Kidney epithelial cell (primary cell): ENCODE data around the gene YKT6. TPM values are rescaled to one million over a fixed set of nuclear protein-coding genes. Genes with fewer than 3 reads are reported as not detected.

ENCODE experiments used
- DNase-seq: peaks from one replicate; pipeline ENCODE4 v3.0.0-alpha.2; 2010; ENCODE audit warnings: low read depth
- H3K27me3 ChIP-seq: 2 replicates; pipeline ENCODE4 v1.6.0; 2011; ENCODE audit warnings: low read length; ENCODE audit not compliant: control insufficient read depth, insufficient read depth
- H3K36me3 ChIP-seq: 2 replicates; pipeline ENCODE4 v1.5.1; 2011; ENCODE audit warnings: low read length; ENCODE audit not compliant: control insufficient read depth, insufficient read depth
- H3K4me3 ChIP-seq: 2 replicates; pipeline ENCODE4 v1.5.1; 2011; ENCODE audit warnings: low read depth, mild to moderate bottlenecking, control low read depth, low read length
- CTCF ChIP-seq: IDR thresholded peaks from 2 replicates; pipeline ENCODE4 v1.5.1; 2011; ENCODE audit warnings: mild to moderate bottlenecking, moderate library complexity, low read length, control low read depth, inconsistent platforms; ENCODE audit not compliant: insufficient read depth, poor library complexity, severe bottlenecking
- total RNA-seq: library from RNA; depleted of rRNA; stranded (reverse); fragments of >200 nt; gene quantifications from 2 replicates; pipeline ENCODE4 v1.2.3, GENCODE V29; 2015

Gene YKT6
- total RNA-seq, 1 donor from 2014 or later, result 124 TPM

GRCh38 chr7:44158873-44159631 lies 41.7 kb upstream of the YKT6 start:
- TF ChIP-seq CTCF, result no peak
- DNase-seq, result no peak
- H3K4me3 ChIP-seq, result no peak overlapping the region
- no peaks in the 10 kb centered on the region for H3K27me3 ChIP-seq
- no peaks in the 10 kb centered on the region for H3K36me3 ChIP-seq

- no peaks in the 10 kb centered on the region for H3K36me3 ChIP-seq
- no peak for TF ChIP-seq CTCF
- no peak overlapping the region for H3K4me3 ChIP-seq
- H3K27me3 ChIP-seq, result no peaks in the 10 kb centered on the region
- no peak for DNase-seq
Measured at GRCh38 chr7:44159824-44160630, 40.8 kb upstream of the YKT6 start.

- no peak for TF ChIP-seq CTCF
- H3K27me3 ChIP-seq, result no peaks in the 10 kb centered on the region
- DNase-seq, result no peak
- H3K36me3 ChIP-seq, result no peaks in the 10 kb centered on the region
- no peak overlapping the region for H3K4me3 ChIP-seq
Measured at GRCh38 chr7:44161371-44161770, 39.4 kb upstream of the YKT6 start.

GRCh38 chr7:44162179-44162578 lies 38.6 kb upstream of the YKT6 start:
- Histone ChIP-seq H3K36me3 (no peaks in the 10 kb centered on the region), H3K4me3 (no peak overlapping the region), H3K27me3 (no peaks in the 10 kb centered on the region)
- no peak for DNase-seq
- TF ChIP-seq CTCF, result no peak

GRCh38 chr7:44162785-44163395 lies 37.9 kb upstream of the YKT6 start:
- no peak for TF ChIP-seq CTCF
- no peak for DNase-seq
- Histone ChIP-seq H3K36me3 (no peaks in the 10 kb centered on the region), H3K27me3 (no peaks in the 10 kb centered on the region), H3K4me3 (no peak overlapping the region)
